ENCODE measurements around the gene SPATA2L. TPM values are rescaled to one million over a fixed set of nuclear protein-coding genes. Genes with fewer than 3 reads are reported as not detected.

SPATA2L gene
- total RNA-seq, 1 experiment from 2014 or later, result 12.7 TPM

GRCh38 chr16:89709716-89710432, 8.4 kb upstream of the SPATA2L start:
- ATAC-seq, result no peak
- Histone ChIP-seq H3K27me3 (ENCODE audit: control insufficient read depth, insufficient read depth, low read length) (no peaks in the 10 kb centered on the region), H3K27ac (ENCODE audit: low read length) (no peak overlapping the region), H3K9me3 (ENCODE audit: control insufficient read depth, insufficient read depth, low read depth, low read length) (no peaks in the 10 kb centered on the region), H3K4me1 (ENCODE audit: control insufficient read depth, insufficient read depth, low read length) (0 out of 2 replicates have a peak, but pooled peaks cover 5% of the 10 kb centered on the region), H3K4me3 (ENCODE audit: low read depth in 2 of 2, low read length in 2 of 2) (no peak overlapping the region), H3K36me3 (ENCODE audit: control insufficient read depth, insufficient read depth, low read length) (no peaks in the 10 kb centered on the region; the same call in 1 of the 2 replicates)
- ChIA-PET CTCF (interaction anchor here (1.1 kb wide), 1 partner anchor 8 kb away, joined by 9 read pairs; the partner anchor contains the start of gene SPATA2L), POLR2A (no interaction called here)
- TF ChIP-seq TCF7L2 (IDR thresholded peaks at IDR 0.05; ENCODE audit: low read depth, low read length) (no peak), SIN3A (IDR thresholded peaks at IDR 0.05; ENCODE audit: borderline replicate concordance, insufficient read depth, low read depth, low read length) (no peak), POLR2AphosphoS5 (IDR thresholded peaks at IDR 0.05; ENCODE audit: low read depth, low read length) (no peak), REST (IDR thresholded peaks at IDR 0.05; ENCODE audit: insufficient read depth in 1 of 2, low read depth in 2 of 2, low read length in 1 of 2) (no peak)
- TF ChIP-seq, protein P1, sequence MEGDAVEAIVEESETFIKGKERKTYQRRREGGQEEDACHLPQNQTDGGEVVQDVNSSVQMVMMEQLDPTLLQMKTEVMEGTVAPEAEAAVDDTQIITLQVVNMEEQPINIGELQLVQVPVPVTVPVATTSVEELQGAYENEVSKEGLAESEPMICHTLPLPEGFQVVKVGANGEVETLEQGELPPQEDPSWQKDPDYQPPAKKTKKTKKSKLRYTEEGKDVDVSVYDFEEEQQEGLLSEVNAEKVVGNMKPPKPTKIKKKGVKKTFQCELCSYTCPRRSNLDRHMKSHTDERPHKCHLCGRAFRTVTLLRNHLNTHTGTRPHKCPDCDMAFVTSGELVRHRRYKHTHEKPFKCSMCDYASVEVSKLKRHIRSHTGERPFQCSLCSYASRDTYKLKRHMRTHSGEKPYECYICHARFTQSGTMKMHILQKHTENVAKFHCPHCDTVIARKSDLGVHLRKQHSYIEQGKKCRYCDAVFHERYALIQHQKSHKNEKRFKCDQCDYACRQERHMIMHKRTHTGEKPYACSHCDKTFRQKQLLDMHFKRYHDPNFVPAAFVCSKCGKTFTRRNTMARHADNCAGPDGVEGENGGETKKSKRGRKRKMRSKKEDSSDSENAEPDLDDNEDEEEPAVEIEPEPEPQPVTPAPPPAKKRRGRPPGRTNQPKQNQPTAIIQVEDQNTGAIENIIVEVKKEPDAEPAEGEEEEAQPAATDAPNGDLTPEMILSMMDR (IDR thresholded peaks at IDR 0.05), result no peak
- intact Hi-C loops (cut with micrococcal nuclease; ENCODE audit: unreplicated experiment) (no loop called here), in situ Hi-C loops (cut with HindIII; ENCODE audit: low pct_unique_long_range_greater_than_20kb, low sequenced_read_pairs) (no loop called here)
- BruUV-seq (replicated peaks), result no TSS peak
- DNase-seq (ENCODE audit: low read depth, low spot score), result no peak

DNA sequence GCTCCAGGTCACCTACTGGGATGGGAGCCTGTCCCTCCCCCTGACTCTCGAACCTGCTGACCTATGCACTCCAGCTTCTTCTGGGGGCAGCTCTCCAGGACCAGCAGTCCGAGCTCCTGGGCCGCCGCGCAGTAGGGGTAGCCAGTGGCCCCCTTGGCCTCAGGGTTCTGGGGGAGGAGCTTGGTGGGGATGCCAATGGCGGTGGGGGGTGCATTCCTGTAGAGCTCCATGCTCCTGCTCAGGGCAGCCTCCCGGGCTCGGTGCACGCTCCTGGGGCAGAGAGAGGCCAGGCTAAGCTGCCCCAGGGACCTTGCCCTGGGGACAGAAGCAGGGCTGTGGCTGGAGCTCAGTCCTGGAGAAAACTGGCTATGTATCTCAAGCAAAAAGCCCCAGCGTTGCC, 7.7 kb upstream of the SPATA2L start:
- ATAC-seq, result no peak
- intact Hi-C loops (cut with micrococcal nuclease; ENCODE audit: unreplicated experiment), result no loop called here
- TF ChIP-seq TCF7L2 (IDR thresholded peaks at IDR 0.05; ENCODE audit: low read depth, low read length) (no peak), SIN3A (IDR thresholded peaks at IDR 0.05; ENCODE audit: borderline replicate concordance, insufficient read depth, low read depth, low read length) (no peak), POLR2AphosphoS5 (IDR thresholded peaks at IDR 0.05; ENCODE audit: low read depth, low read length) (no peak), REST (IDR thresholded peaks at IDR 0.05; ENCODE audit: insufficient read depth in 1 of 2, low read depth in 2 of 2, low read length in 1 of 2) (no peak)
- TF ChIP-seq, protein P1 (IDR thresholded peaks at IDR 0.05), result no peak
- in situ Hi-C loops (cut with HindIII; ENCODE audit: low pct_unique_long_range_greater_than_20kb, low sequenced_read_pairs), result no loop called here
- Histone ChIP-seq H3K27ac (ENCODE audit: low read length) (no peak overlapping the region), H3K9me3 (ENCODE audit: control insufficient read depth, insufficient read depth, low read depth, low read length) (no peaks in the 10 kb centered on the region), H3K4me1 (ENCODE audit: control insufficient read depth, insufficient read depth, low read length) (0 out of 2 replicates have a peak, but pooled peaks cover 5% of the 10 kb centered on the region), H3K4me3 (ENCODE audit: low read depth in 2 of 2, low read length in 2 of 2) (no peak overlapping the region), H3K36me3 (ENCODE audit: control insufficient read depth, insufficient read depth, low read length) (no peaks in the 10 kb centered on the region; the same call in 1 of the 2 replicates), H3K27me3 (ENCODE audit: control insufficient read depth, insufficient read depth, low read length) (no peaks in the 10 kb centered on the region)
- POLR2A ChIA-PET, result no interaction called here
- DNase-seq (ENCODE audit: low read depth, low spot score), result no peak
- CTCF ChIA-PET, result no interaction called here
- no TSS peak for BruUV-seq (replicated peaks)

Data from Panc1 (cell line).